Glutamatergic neuron (in vitro differentiated cells): Measurements from ENCODE around the gene TESK2. TPM values are rescaled to one million over a fixed set of nuclear protein-coding genes. Genes with fewer than 3 reads are reported as not detected.

Source experiments
- DNase-seq: peaks from one replicate; pipeline ENCODE4 v3.0.0; 2022
- H3K27ac Mint-ChIP-seq: one replicate; pipeline ENCODE4 v1.8.0; 2020; ENCODE audit warnings: mild to moderate bottlenecking, mixed read lengths, inconsistent platforms; ENCODE audit not compliant: unreplicated experiment
- H3K27me3 Mint-ChIP-seq: one replicate; pipeline ENCODE4 v1.8.0; 2020; ENCODE audit warnings: mild to moderate bottlenecking, moderate library complexity, mixed read lengths, inconsistent platforms; ENCODE audit not compliant: unreplicated experiment
- H3K36me3 Mint-ChIP-seq: one replicate; pipeline ENCODE4 v1.8.0; 2020; ENCODE audit warnings: mild to moderate bottlenecking, mixed read lengths, inconsistent platforms; ENCODE audit not compliant: unreplicated experiment
- H3K4me1 Mint-ChIP-seq: one replicate; pipeline ENCODE4 v1.8.0; 2020; ENCODE audit warnings: mild to moderate bottlenecking, low read depth, mixed read lengths, inconsistent platforms; ENCODE audit not compliant: unreplicated experiment
- H3K4me3 Mint-ChIP-seq: one replicate; pipeline ENCODE4 v1.8.0; 2020; ENCODE audit warnings: mild to moderate bottlenecking, mixed read lengths, inconsistent platforms; ENCODE audit not compliant: unreplicated experiment
- H3K9me3 Mint-ChIP-seq: one replicate; pipeline ENCODE4 v1.8.0; 2020; ENCODE audit warnings: mild to moderate bottlenecking, moderate library complexity, mixed read lengths, inconsistent platforms; ENCODE audit not compliant: unreplicated experiment
- CTCF ChIP-seq: fragments of 200-600 bp; sonication (generic); IDR thresholded peaks from one replicate; pipeline ENCODE4 v1.5.0; 2021; ENCODE audit not compliant: partially characterized antibody, unreplicated experiment
- total RNA-seq: library from RNA; stranded (reverse); fragmentation: NEBNext Ultra II Directional; extraction: Animal tissue kit (Norgen Biotek cat#: 25700); gene quantifications from one replicate; pipeline ENCODE4 v1.2.1, GENCODE V29; 2021; ENCODE audit not compliant: unreplicated experiment

Gene TESK2
- total RNA-seq, 1 donor from 2014 or later, result 3.3 TPM

GRCh38 chr1:45379524-45379923, 111.4 kb downstream of the TESK2 start:
- Mint-ChIP-seq H3K4me1 (peaks cover 2% of the 10 kb centered on the region), H3K27me3 (no peaks in the 10 kb centered on the region)
- DNase-seq, result no peak

GRCh38 chr1:45378184-45378583, 112.8 kb downstream of the TESK2 start:
- Mint-ChIP-seq H3K27ac (no peak overlapping the region), H3K4me3 (no peak overlapping the region), H3K27me3 (no peaks in the 10 kb centered on the region), H3K4me1 (peaks cover 2% of the 10 kb centered on the region), H3K9me3 (no peaks in the 10 kb centered on the region), H3K36me3 (no peaks in the 10 kb centered on the region)
- no peak for TF ChIP-seq CTCF
- DNase-seq, result no peak

More at GRCh38 chr1:45379524-45379923, 111.4 kb downstream of the TESK2 start:
- no peak overlapping the region for H3K4me3 Mint-ChIP-seq
- no peaks in the 10 kb centered on the region for H3K36me3 Mint-ChIP-seq
- no peak for TF ChIP-seq CTCF
- H3K27ac Mint-ChIP-seq, result no peak overlapping the region
- no peaks in the 10 kb centered on the region for H3K9me3 Mint-ChIP-seq

- Mint-ChIP-seq H3K4me1 (no peaks in the 10 kb centered on the region), H3K4me3 (no peak overlapping the region), H3K9me3 (no peaks in the 10 kb centered on the region), H3K27me3 (no peaks in the 10 kb centered on the region), H3K36me3 (no peaks in the 10 kb centered on the region), H3K27ac (no peak overlapping the region)
- no peak for DNase-seq
- no peak for TF ChIP-seq CTCF
These were observed 115.6 kb downstream of the TESK2 start for GRCh38 chr1:45375104-45376090.

GRCh38 chr1:45373573-45373972, 117.4 kb downstream of the TESK2 start:
- no peak for DNase-seq
- Mint-ChIP-seq H3K4me3 (no peak overlapping the region), H3K27ac (no peak overlapping the region), H3K36me3 (no peaks in the 10 kb centered on the region), H3K27me3 (no peaks in the 10 kb centered on the region), H3K4me1 (no peaks in the 10 kb centered on the region), H3K9me3 (no peaks in the 10 kb centered on the region)
- no peak for TF ChIP-seq CTCF

- Mint-ChIP-seq H3K27me3 (no peaks in the 10 kb centered on the region), H3K4me1 (no peaks in the 10 kb centered on the region), H3K27ac (no peak overlapping the region), H3K4me3 (no peak overlapping the region), H3K9me3 (no peaks in the 10 kb centered on the region), H3K36me3 (no peaks in the 10 kb centered on the region)
- no peak for DNase-seq
- TF ChIP-seq CTCF, result no peak
These were observed 120.4 kb downstream of the TESK2 start for GRCh38 chr1:45370575-45370974.
